Astrocyte (in vitro differentiated cells and primary cell): Measurements from ENCODE around the gene PAX5. TPM values are rescaled to one million over a fixed set of nuclear protein-coding genes. Genes with fewer than 3 reads are reported as not detected.

ENCODE experiments used
- DNase-seq: peaks from one replicate; pipeline ENCODE4 v3.0.0-alpha.2; 2010; ENCODE audit warnings: low read depth
- FAIRE-seq: peaks from 2 replicates; lab custom pipeline; 2011; peaks lifted over from hg19 to GRCh38; lab: Jason Lieb, UNC
- H2AFZ ChIP-seq: 2 replicates; pipeline ENCODE4 v1.6.0; 2012; ENCODE audit warnings: low read depth, low read length, inconsistent platforms
- H3K27ac ChIP-seq: 2 replicates; pipeline ENCODE4 v1.5.1; 2011; ENCODE audit warnings: low read depth, low read length, inconsistent platforms
- H3K27me3 ChIP-seq: 2 replicates; pipeline ENCODE4 v1.6.0; 2011; ENCODE audit warnings: low read length, inconsistent platforms; ENCODE audit not compliant: insufficient read depth
- H3K36me3 ChIP-seq: 2 replicates; pipeline ENCODE4 v1.5.1; 2011; ENCODE audit warnings: low read length, inconsistent platforms; ENCODE audit not compliant: insufficient read depth
- H3K4me1 ChIP-seq: 2 replicates; pipeline ENCODE4 v1.5.1; 2011; ENCODE audit warnings: low read length, inconsistent platforms; ENCODE audit not compliant: insufficient read depth
- H3K4me2 ChIP-seq: 2 replicates; pipeline ENCODE4 v1.6.0; 2012; ENCODE audit warnings: low read length, inconsistent platforms
- H3K4me3 ChIP-seq: 2 replicates; pipeline ENCODE4 v1.5.1; 2011; ENCODE audit warnings: low read depth, mild to moderate bottlenecking, low read length, inconsistent platforms; ENCODE audit not compliant: insufficient read depth
- H3K79me2 ChIP-seq: 2 replicates; pipeline ENCODE4 v1.6.0; 2012; ENCODE audit warnings: mild to moderate bottlenecking, low read length, inconsistent platforms; ENCODE audit not compliant: insufficient read depth
- H3K9ac ChIP-seq: 2 replicates; pipeline ENCODE4 v1.6.0; 2012; ENCODE audit warnings: mild to moderate bottlenecking, low read length, inconsistent platforms
- H3K9me3 ChIP-seq: 2 replicates; pipeline ENCODE4 v1.5.1; 2012; ENCODE audit warnings: low read depth, mild to moderate bottlenecking, low read length, inconsistent platforms; ENCODE audit not compliant: insufficient read depth
- H4K20me1 ChIP-seq: 2 replicates; pipeline ENCODE4 v1.6.0; 2012; ENCODE audit warnings: low read length, inconsistent platforms; ENCODE audit not compliant: insufficient read depth
- H3K27ac Mint-ChIP-seq: one replicate; pipeline ENCODE4 v1.8.0; 2021; ENCODE audit warnings: mild to moderate bottlenecking, mixed read lengths; ENCODE audit not compliant: unreplicated experiment
- H3K27me3 Mint-ChIP-seq: one replicate; pipeline ENCODE4 v1.8.0; 2021; ENCODE audit warnings: low read depth, mixed read lengths; ENCODE audit not compliant: unreplicated experiment
- H3K36me3 Mint-ChIP-seq: one replicate; pipeline ENCODE4 v1.8.0; 2021; ENCODE audit warnings: low read depth, mixed read lengths; ENCODE audit not compliant: unreplicated experiment
- H3K4me1 Mint-ChIP-seq: one replicate; pipeline ENCODE4 v1.8.0; 2021; ENCODE audit warnings: low read depth, mixed read lengths; ENCODE audit not compliant: unreplicated experiment
- H3K4me3 Mint-ChIP-seq: one replicate; pipeline ENCODE4 v1.8.0; 2021; ENCODE audit warnings: mild to moderate bottlenecking, moderate library complexity, mixed read lengths; ENCODE audit not compliant: unreplicated experiment
- H3K9me3 Mint-ChIP-seq: one replicate; pipeline ENCODE4 v1.8.0; 2021; ENCODE audit warnings: mild to moderate bottlenecking, mixed read lengths; ENCODE audit not compliant: unreplicated experiment
- CTCF ChIP-seq: IDR thresholded peaks from 2 replicates; pipeline ENCODE4 v1.5.1; 2011; ENCODE audit warnings: low read depth, mild to moderate bottlenecking, inconsistent platforms, low read length, moderate library complexity; ENCODE audit not compliant: insufficient read depth
- EZH2 ChIP-seq: IDR thresholded peaks from 2 replicates; pipeline ENCODE4 v1.6.1; 2012; ENCODE audit warnings: mild to moderate bottlenecking, low read length, inconsistent platforms; ENCODE audit not compliant: insufficient read depth
- total RNA-seq: library from RNA; stranded (reverse); gene quantifications from 2 replicates; pipeline ENCODE4 v1.2.1, GENCODE V29; 2021

Gene PAX5
- total RNA-seq, 1 donor from 2014 or later, result not detected

GRCh38 chr9:36798350-36799065, 235.6 kb downstream of the PAX5 start:
- TF ChIP-seq EZH2 (no peak), CTCF (no peak)
- H3K4me1 Mint-ChIP-seq, result peaks cover 9% of the 10 kb centered on the region
- peaks cover 5% of the 10 kb centered on the region for H3K9me3 Mint-ChIP-seq
- Histone ChIP-seq H4K20me1 (no peaks in the 10 kb centered on the region), H3K9ac (no peak overlapping the region), H3K4me3 (no peak overlapping the region), H3K27me3 (peaks cover 15% of the 10 kb centered on the region), H3K27ac (no peak overlapping the region), H3K4me2 (no peak overlapping the region), H2AFZ (no peak overlapping the region), H3K4me1 (no peaks in the 10 kb centered on the region), H3K79me2 (no peaks in the 10 kb centered on the region), H3K36me3 (no peaks in the 10 kb centered on the region), H3K9me3 (no peaks in the 10 kb centered on the region)
- H3K27ac Mint-ChIP-seq, result no peak overlapping the region
- FAIRE-seq (no peak), DNase-seq (no peak)
- H3K27me3 Mint-ChIP-seq, result peaks cover 19% of the 10 kb centered on the region
- no peak overlapping the region for H3K4me3 Mint-ChIP-seq
- H3K36me3 Mint-ChIP-seq, result no peaks in the 10 kb centered on the region

GRCh38 chr9:36797471-36798220, 236.4 kb downstream of the PAX5 start:
- H3K27ac ChIP-seq, result no peak overlapping the region
- peaks cover 12% of the 10 kb centered on the region for H3K27me3 ChIP-seq
- no peak for DNase-seq
- no peak overlapping the region for H2AFZ ChIP-seq
- no peak overlapping the region for H3K27ac Mint-ChIP-seq
- no peak overlapping the region for H3K4me3 ChIP-seq
- peaks cover 23% of the 10 kb centered on the region for H3K27me3 Mint-ChIP-seq
- H3K36me3 Mint-ChIP-seq, result no peaks in the 10 kb centered on the region
- TF ChIP-seq CTCF (no peak), EZH2 (no peak)
- H3K4me1 Mint-ChIP-seq, result peaks cover 5% of the 10 kb centered on the region
- H3K4me2 ChIP-seq, result no peak overlapping the region
- H3K9me3 Mint-ChIP-seq, result peaks cover 8% of the 10 kb centered on the region
- no peaks in the 10 kb centered on the region for H3K79me2 ChIP-seq
- H3K9me3 ChIP-seq, result peaks cover 4% of the 10 kb centered on the region
- H4K20me1 ChIP-seq, result no peaks in the 10 kb centered on the region
- H3K4me1 ChIP-seq, result no peaks in the 10 kb centered on the region
- H3K4me3 Mint-ChIP-seq, result no peak overlapping the region
- no peak overlapping the region for H3K9ac ChIP-seq
- no peak for FAIRE-seq
- H3K36me3 ChIP-seq, result no peaks in the 10 kb centered on the region
